Skin epidermis (tissue), 12 donors: Measurements from ENCODE around the gene UBAC2.
A peak's percentile ranks its signal among the peaks of the same experiment; 100 is the strongest.

Experiments used
- H3K27ac ChIP-seq, 21 experiments: fragments of 200-600 bp; sonication (generic) in 11 of 21; one replicate each; pipeline ENCODE4 v1.5.0; 2020; ENCODE audit warnings: mild to moderate bottlenecking in 3 of 21, inconsistent platforms in 2 of 21, moderate library complexity in 2 of 21
- H3K4me3 ChIP-seq, 7 experiments: fragments of 200-600 bp; sonication (generic) in 2 of 7; one replicate each; pipeline ENCODE4 v1.5.0; 2020; ENCODE audit warnings: inconsistent platforms in 2 of 7, mild to moderate bottlenecking in 2 of 7, moderate library complexity in 1 of 7

UBAC2 gene

GRCh38 chr13:99340638-99341037 lies 140.0 kb downstream of the UBAC2 start:
- Histone ChIP-seq H3K4me3 (no peak overlapping the region), H3K27ac (peak overlapping the region in 4 of 21 experiments; percentile 31 to 79 (median 33))

GRCh38 chr13:99341969-99342722 lies 141.5 kb downstream of the UBAC2 start:
- Histone ChIP-seq H3K4me3 (no peak overlapping the region), H3K27ac (peak overlapping the region in 1 of 21 experiments; percentile 37)

- no peak overlapping the region for H3K4me3 ChIP-seq
- H3K27ac ChIP-seq: no peak overlapping the region
These were observed 142.2 kb downstream of the UBAC2 start for GRCh38 chr13:99342723-99343315.

GRCh38 chr13:99344610-99345208 lies 144.1 kb downstream of the UBAC2 start:
- H3K4me3 ChIP-seq: no peak overlapping the region
- no peak overlapping the region for H3K27ac ChIP-seq

DNA sequence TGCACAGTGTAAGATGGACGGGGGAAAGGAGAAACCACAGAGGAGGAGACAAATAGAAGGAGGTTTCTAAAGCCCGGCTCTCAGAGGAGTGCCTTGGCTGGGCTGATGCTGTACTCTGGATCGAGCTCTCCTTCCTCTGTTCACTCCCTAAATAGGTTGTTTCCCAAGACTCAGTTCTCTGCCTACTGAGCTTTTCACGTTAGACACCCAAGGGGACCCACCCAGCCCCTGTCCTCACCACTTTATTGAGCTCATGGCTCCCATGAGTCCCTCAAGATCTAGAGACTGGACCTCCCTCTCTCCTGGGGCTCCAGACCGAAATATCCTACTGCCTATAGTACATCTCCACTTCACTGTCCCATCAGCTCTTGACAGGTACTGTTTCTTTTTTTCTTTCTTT lies 144.7 kb downstream of the UBAC2 start:
- Histone ChIP-seq H3K4me3 (no peak overlapping the region), H3K27ac (no peak overlapping the region)

DNA sequence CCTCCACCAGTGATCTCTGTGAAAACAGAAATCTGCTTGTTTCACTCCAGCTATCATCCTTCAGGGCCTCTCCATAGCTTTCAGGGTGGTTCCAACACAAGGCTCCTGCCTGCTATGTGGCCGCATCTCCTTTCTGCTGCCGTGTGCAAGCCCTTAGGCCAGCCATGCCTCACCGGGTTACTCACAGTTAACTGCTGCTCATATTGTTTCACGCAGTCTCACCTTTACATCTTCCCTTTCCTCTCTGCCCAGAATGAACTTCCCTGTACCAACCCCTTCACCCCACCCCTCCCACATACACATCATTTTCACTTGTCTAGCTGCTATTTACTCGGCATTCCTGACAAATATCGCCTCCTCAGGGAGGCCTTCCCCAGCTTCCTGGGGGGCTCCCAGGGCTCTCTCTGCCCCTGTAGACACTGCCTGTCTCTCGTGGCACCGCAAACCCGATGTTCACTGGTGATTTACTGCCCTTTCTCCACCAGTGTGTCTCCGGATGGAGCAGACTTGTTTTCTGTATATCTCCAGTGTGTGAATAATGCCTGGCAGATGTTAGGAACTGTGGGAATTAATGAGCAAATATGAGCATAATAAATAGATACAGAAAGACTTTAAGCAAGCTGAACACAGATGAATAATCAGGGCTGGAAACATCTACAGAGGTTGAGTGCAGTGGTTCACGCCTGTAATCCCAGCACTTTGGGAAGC lies 145.8 kb downstream of the UBAC2 start:
- H3K4me3 ChIP-seq: no peak overlapping the region
- peak overlapping the region in 4 of 21 experiments; percentile 15 to 61 (median 22) for H3K27ac ChIP-seq

GRCh38 chr13:99347335-99347878 lies 146.8 kb downstream of the UBAC2 start:
- Histone ChIP-seq H3K27ac (peak overlapping the region in 1 of 21 experiments; percentile 19), H3K4me3 (no peak overlapping the region)

DNA sequence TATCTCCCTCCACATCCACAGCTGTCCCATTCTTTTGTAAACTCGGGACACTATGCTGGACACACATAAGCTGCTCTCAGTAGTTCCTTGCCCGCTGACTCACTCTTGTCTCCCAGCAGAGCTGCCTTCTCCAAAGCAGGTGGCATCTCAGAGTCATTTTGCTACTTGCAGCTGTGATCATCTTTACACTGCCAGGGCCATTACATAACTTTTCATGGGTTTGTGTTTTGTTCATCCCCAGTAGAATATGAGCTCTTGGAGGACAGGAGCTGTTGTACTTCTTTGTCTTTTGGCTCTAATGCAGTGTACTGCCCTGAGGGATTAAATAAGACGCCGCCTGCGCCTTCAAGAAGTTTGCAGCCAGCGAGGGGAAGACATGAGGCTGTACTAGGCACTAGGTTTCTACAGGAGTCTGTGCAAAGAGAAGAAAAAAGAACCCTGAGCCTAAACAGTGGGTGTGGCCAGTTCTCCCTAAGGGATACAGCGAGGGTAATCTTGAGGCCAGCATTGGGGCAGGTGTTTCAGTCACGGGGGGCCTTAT lies 147.3 kb downstream of the UBAC2 start:
- Histone ChIP-seq H3K4me3 (no peak overlapping the region), H3K27ac (peak overlapping the region in 1 of 21 experiments; percentile 19)

DNA sequence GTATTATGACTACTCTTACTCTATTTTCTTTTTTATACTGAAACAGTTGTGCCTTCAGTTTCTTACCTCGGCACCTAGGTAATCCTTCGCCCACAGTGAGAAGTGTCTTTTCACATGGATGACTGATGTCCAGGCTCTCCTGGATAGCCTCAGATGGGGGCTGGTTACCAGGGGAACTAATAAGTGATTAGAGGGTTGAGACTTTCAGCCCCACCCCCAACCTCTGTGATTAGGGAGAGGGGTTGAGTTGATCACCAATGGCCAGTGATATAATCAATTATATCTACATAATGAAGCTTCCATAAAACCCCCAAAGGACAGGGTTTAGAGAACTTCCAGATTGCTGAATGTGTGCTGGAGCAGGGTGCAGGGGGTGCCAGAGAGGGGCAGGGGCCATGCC lies 149.5 kb downstream of the UBAC2 start:
- H3K4me3 ChIP-seq: no peak overlapping the region
- H3K27ac ChIP-seq: peak overlapping the region in 2 of 21 experiments; percentile 84 to 89

DNA sequence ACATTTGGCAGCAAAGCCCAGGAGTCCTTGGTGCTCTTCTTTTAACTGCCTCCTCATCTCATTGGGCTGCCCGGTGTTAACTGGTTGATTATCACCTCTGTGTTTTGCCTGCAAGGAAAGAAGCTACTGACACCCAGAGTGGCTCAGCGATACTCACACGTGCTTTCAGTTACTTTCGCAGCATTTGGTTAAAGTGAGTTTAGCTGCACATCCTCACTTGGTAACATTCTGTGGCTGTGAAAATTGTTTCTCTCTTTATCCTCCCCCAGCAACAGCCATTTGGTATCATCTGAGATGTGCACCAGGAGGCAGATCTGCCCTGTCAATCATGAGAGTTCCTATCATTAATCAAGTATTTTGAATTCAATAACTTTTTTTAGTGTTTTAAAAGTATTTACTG lies 151.1 kb downstream of the UBAC2 start:
- Histone ChIP-seq H3K4me3 (no peak overlapping the region), H3K27ac (peak overlapping the region in 6 of 21 experiments; percentile 19 to 89 (median 30))

GRCh38 chr13:99352351-99353245 lies 151.9 kb downstream of the UBAC2 start:
- H3K27ac ChIP-seq: peak overlapping the region in 8 of 21 experiments; percentile 7 to 89 (median 26)
- H3K4me3 ChIP-seq: no peak overlapping the region

DNA sequence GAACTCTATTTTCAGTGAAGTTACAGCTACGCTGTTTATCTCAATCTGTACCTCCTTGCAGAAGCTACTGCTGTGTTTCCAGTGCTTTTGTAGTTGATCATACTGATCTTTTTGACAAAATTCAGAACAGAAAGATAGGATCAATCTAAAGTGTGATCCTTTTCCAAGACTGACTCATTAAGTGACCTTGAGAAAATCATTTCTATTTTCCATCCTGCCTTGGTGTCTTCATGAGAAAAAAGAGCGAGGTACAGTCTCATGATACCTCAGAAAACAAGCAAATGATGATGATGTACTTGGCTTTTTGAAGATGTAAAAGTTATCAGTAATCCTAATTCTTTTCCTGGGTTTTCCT lies 152.6 kb downstream of the UBAC2 start:
- Histone ChIP-seq H3K27ac (peak overlapping the region in 6 of 21 experiments; percentile 7 to 89 (median 86)), H3K4me3 (no peak overlapping the region)

DNA sequence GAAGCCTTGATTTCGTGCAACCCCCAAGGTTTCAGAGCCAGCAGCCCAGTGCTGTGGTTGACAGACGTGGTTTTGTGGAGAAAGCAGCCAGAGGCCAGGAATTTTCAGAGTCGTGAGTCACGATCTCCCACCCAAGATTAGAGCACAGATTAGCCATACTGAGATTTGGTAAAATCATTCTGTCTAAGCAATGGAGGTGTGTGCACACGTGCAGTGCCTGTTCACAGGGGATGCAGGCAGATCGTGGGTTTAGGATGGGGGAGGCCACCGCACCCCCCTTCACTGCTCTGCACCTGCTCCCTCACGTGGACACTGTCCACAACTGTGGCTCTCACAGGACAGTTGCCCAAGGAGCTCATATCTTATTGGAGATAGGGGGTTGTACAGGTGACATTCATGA lies 153.2 kb downstream of the UBAC2 start:
- H3K4me3 ChIP-seq: no peak overlapping the region
- peak overlapping the region in 14 of 21 experiments; percentile 30 to 89 (median 75) for H3K27ac ChIP-seq

GRCh38 chr13:99354371-99354951 lies 153.8 kb downstream of the UBAC2 start:
- peak overlapping the region in 17 of 21 experiments; percentile 18 to 89 (median 75) for H3K27ac ChIP-seq
- H3K4me3 ChIP-seq: no peak overlapping the region

DNA sequence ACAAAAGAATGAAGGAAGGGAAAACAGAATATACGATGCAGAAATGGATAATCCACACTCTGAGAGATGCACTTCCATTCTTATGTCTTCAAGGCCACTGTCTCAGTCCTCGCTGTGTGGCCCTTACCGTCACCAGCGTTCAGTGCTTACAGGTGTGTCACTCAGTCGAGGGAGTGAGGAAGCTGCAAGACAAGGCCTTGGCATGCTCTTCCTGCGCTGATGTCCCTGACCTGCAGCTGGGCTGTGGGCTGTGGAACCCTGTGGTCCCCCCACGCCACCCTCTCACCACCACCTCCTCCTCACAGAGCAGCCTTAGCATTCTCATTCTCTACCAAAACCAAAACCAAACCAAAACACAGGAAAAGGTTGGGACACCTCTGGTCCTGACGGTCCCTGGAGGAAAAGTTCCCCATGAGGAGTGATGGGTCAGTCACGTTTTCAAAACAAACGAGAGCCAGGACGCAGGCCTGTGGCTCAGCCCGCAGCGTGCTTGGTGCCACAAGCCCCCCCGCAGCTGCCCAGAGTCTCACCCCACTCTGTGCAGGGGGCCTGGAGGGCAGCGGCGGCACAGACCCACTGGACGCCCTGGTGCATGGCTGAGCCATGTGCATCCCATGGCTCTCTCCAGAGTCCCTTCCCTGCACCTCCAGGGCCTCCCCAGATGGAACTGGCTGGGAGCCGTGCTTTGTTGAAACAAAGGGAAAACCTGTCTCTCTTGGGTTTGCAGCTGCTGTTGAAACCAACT lies 154.8 kb downstream of the UBAC2 start:
- Histone ChIP-seq H3K27ac (peak overlapping the region in 20 of 21 experiments; percentile 20 to 89 (median 76)), H3K4me3 (no peak overlapping the region)

- H3K27ac ChIP-seq: peak overlapping the region in 20 of 21 experiments; percentile 20 to 89 (median 76)
- no peak overlapping the region for H3K4me3 ChIP-seq
These were observed 155.3 kb downstream of the UBAC2 start for GRCh38 chr13:99356012-99356261.

DNA sequence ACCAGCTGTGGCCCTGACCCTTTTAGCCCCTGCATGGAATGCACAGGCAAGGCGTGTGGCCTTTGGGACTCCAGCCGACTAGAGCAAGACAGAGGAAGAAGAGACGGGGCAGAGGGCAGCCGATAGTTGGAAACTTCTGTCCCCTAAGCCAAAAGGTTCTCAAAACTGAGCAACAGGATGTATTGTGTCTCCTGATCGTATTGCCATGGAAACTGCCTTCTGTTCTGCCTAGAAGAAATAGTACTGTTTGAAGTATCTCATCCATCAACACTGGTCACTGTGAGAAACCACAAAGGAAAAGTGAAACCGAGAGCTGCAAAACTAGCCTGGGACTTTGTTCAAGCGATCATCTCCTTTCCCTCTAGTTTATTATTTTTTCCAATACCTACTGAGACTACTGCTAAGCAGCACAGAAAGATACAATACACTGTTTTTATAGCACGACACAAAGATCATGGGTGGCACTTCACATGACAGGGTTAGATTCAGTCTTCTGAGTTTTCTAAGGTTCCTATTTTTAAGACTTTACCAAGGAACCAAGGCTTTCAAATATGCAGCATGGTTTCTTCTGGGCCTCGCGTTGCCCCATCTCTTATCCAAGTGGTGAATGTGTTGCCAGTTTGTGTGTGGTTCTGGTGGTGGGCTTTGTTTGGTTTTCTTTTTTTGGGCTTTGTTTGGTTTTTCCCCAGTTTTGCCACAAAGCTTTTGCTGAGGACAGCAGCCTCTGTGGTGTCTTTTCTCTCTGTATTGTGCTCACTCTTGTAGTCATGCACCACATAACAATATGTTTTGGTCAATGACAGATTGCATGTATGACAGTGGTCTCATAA lies 155.8 kb downstream of the UBAC2 start:
- H3K4me3 ChIP-seq: no peak overlapping the region
- peak overlapping the region in 20 of 21 experiments; percentile 20 to 89 (median 76) for H3K27ac ChIP-seq
